ENCODE measurements around the gene TXNRD1. TPM values are rescaled to one million over a fixed set of nuclear protein-coding genes. Genes with fewer than 3 reads are reported as not detected.
A peak's percentile ranks its signal among the peaks of the same experiment; 100 is the strongest.

TXNRD1 gene
- total RNA-seq, 1 donor, result 350 TPM

DNA sequence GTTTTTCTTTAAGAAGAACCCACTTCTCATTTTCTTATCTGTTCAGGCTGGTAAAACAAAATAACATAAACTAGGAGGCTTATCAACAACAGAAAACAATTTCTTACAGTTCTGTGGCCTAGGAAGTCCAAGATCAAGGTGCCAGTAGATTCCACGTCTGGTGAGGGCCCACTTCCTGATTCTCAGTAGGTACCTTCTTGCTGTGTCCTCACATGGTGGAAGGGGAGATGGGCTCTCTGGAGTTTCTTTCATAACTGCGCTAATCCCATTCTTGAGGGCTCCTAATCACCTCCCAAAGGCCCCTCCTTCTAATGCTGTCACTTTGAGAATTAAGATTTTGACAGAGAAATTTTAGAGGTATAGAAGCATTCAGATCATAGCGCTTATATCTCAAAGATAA lies 33.4 kb downstream of the TXNRD1 start:
- DNase-seq (ENCODE audit: low read depth), result no peak
- TF ChIP-seq, protein P1, sequence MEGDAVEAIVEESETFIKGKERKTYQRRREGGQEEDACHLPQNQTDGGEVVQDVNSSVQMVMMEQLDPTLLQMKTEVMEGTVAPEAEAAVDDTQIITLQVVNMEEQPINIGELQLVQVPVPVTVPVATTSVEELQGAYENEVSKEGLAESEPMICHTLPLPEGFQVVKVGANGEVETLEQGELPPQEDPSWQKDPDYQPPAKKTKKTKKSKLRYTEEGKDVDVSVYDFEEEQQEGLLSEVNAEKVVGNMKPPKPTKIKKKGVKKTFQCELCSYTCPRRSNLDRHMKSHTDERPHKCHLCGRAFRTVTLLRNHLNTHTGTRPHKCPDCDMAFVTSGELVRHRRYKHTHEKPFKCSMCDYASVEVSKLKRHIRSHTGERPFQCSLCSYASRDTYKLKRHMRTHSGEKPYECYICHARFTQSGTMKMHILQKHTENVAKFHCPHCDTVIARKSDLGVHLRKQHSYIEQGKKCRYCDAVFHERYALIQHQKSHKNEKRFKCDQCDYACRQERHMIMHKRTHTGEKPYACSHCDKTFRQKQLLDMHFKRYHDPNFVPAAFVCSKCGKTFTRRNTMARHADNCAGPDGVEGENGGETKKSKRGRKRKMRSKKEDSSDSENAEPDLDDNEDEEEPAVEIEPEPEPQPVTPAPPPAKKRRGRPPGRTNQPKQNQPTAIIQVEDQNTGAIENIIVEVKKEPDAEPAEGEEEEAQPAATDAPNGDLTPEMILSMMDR (IDR thresholded peaks at IDR 0.05; ENCODE audit: insufficient read depth, low read length), result no peak
- no peak overlapping the region for H3K4me3 ChIP-seq (ENCODE audit: low read depth, low read length)

DNA sequence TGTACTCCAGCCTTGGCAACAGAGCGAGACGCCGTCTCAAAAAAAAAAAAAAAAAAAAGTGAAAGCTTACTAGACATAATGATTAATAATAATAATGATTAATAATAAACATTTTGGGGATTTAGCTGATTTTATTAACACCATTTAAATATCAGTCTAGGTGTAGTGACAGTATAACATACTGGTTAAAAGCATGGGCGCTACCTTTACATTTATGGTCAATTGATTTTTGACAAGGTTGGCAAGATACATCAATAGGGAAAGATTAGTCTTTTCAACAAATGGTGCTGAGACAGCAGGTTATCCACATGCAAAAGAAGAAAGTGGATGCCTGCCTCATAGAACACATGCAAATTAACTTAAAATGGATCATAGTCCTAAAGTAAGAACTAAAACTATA lies 34.3 kb downstream of the TXNRD1 start:
- no peak overlapping the region for H3K4me3 ChIP-seq (ENCODE audit: low read depth, low read length)
- TF ChIP-seq, protein P1 (IDR thresholded peaks at IDR 0.05; ENCODE audit: insufficient read depth, low read length), result no peak
- no peak for DNase-seq (ENCODE audit: low read depth)

- H3K4me3 ChIP-seq (ENCODE audit: low read depth, low read length), result no peak overlapping the region
- no peak for DNase-seq (ENCODE audit: low read depth)
- TF ChIP-seq, protein P1 (IDR thresholded peaks at IDR 0.05; ENCODE audit: insufficient read depth, low read length), result no peak
Observed at GRCh38 chr12:104250366-104251125, 35.0 kb downstream of the TXNRD1 start.

DNA sequence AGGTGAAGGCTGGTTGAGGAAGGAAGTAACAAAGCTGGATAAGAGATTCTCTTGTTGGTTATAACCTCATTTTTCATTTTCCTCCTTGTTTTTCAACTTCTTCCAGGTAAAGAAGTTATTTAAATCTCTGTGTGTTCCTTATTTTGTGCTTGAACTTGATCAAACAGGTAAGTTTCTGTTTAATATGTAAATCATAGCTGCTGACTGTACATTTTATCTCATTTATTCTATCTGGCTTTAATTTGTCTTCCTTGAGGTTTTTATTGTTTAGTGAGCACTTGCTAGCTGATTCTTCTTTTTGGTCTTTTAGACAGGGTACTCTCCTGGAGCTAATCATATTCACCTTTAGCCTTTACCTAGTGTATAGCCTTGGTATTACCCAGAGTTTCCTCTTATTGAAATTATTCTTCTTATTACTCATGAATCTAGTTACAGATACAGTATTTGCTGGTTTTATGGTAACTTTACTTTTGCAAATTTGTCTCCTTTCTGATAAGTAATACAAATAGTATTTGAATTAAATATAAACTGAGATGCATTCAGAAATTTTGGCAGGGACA lies 42.4 kb downstream of the TXNRD1 start:
- no peak overlapping the region for H3K4me3 ChIP-seq (ENCODE audit: low read depth, low read length)
- DNase-seq (ENCODE audit: low read depth), result no peak
- TF ChIP-seq, protein P1 (IDR thresholded peaks at IDR 0.05; ENCODE audit: insufficient read depth, low read length), result no peak

DNA sequence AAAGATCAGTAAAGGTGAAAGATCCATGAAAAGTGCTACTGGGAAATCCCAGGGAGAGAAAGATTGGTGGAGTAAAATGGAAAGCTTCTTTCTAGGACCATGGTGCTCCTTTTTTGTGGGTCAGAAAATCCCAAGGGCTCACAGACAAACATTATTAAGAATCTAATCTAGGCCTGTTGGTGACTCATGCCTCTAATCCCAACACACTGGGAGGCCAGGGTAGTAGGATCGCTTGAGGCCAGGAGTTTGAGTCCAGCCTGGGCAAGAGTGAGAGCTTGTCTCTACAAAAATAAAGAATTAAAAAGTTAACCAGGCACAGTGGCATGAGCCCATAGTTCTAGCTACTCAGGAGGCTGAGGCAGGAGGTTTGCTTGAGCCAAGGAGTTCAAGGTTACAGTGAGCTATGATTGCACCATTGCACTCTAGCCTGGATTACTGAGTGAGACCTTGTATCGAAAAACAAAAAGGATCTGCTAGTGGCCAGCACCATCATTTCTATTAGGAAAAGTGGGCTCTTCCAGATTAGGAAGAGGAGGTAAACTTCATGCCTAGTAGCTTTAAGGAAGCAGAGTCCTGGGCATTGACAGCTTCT lies 43.0 kb downstream of the TXNRD1 start:
- TF ChIP-seq, protein P1 (IDR thresholded peaks at IDR 0.05; ENCODE audit: insufficient read depth, low read length), result no peak
- no peak overlapping the region for H3K4me3 ChIP-seq (ENCODE audit: low read depth, low read length)
- DNase-seq (ENCODE audit: low read depth), result peak; percentile 45

DNA sequence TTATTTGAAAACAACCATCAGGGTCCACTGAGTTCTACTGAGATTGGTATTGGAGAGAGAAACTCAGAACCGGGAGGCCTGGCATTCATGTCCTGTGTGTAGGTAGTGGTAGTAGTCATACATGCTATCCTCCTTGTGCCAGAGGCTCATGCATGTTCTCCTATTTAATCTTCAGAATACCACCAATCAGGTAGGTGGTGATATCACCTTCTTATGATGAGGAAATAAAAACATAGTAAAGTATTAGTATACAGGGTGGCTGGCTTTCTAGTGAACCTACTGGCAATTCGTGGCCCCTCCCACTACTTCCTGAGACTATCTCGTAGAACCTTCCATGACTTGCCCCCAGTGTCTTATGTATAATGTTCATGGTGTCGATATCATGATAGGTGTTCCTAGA lies 47.4 kb downstream of the TXNRD1 start:
- TF ChIP-seq, protein P1 (IDR thresholded peaks at IDR 0.05; ENCODE audit: insufficient read depth, low read length), result no peak
- no peak for DNase-seq (ENCODE audit: low read depth)
- H3K4me3 ChIP-seq (ENCODE audit: low read depth, low read length), result no peak overlapping the region
